GM12865 (cell line): Measurements from ENCODE around the gene ADGRL2.

Source experiments
- DNase-seq: peaks from one replicate; pipeline ENCODE4 v3.0.0; 2010; ENCODE audit warnings: low read depth
- H3K4me3 ChIP-seq: 2 replicates; pipeline ENCODE4 v1.5.1; 2011; ENCODE audit warnings: mild to moderate bottlenecking, low read depth, low read length, control low read depth
- TF ChIP-seq, protein P1 (sequence below): IDR thresholded peaks from 2 replicates; pipeline ENCODE4 v1.5.1; 2011; ENCODE audit warnings: low read length, control low read depth, low read depth, inconsistent platforms; ENCODE audit not compliant: insufficient read depth; ENCODE audit errors: missing control alignments

The ADGRL2 gene

DNA sequence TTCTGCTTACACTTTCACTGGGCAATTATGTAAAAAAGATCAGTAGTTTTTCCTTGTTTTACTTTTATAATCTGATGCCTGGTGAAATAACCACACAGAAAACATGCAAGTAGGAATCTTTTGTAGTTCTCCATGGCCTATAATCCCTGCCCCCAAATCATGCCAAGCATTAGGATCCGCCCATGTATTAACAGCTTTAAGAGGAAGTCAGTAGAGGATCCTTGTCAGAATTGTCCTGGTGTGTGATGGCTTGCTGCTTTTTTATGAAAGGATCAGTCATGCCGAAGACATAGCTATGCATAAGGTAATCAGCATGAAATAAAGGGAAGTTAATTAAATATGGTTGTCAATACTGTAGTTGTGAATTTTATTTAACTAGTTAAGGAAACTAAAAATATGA, 20.0 kb downstream of the ADGRL2 start:
- no peak for DNase-seq
- TF ChIP-seq, protein P1, sequence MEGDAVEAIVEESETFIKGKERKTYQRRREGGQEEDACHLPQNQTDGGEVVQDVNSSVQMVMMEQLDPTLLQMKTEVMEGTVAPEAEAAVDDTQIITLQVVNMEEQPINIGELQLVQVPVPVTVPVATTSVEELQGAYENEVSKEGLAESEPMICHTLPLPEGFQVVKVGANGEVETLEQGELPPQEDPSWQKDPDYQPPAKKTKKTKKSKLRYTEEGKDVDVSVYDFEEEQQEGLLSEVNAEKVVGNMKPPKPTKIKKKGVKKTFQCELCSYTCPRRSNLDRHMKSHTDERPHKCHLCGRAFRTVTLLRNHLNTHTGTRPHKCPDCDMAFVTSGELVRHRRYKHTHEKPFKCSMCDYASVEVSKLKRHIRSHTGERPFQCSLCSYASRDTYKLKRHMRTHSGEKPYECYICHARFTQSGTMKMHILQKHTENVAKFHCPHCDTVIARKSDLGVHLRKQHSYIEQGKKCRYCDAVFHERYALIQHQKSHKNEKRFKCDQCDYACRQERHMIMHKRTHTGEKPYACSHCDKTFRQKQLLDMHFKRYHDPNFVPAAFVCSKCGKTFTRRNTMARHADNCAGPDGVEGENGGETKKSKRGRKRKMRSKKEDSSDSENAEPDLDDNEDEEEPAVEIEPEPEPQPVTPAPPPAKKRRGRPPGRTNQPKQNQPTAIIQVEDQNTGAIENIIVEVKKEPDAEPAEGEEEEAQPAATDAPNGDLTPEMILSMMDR, result no peak
- no peak overlapping the region for H3K4me3 ChIP-seq

DNA sequence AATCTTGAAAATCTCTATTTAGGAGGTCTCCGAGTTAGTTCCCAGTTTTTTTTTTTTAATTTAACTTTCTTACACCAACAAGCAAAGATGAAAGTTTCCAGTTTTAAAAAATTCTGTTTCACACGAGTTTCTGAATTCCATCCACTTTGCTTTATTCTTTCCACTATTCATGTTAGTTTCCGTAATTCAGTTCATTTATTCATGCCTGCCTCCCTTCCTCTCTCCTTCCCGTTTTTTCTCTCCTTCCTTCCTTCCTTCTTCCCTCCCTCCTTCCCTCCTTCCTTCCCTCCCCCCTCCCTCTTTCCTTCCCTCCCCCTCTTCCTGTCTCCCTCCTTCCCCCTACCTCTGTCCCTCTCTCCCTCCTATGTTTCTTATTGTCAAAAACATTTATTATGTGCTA, 22.3 kb downstream of the ADGRL2 start:
- no peak overlapping the region for H3K4me3 ChIP-seq
- TF ChIP-seq, protein P1, result no peak
- DNase-seq, result no peak

DNA sequence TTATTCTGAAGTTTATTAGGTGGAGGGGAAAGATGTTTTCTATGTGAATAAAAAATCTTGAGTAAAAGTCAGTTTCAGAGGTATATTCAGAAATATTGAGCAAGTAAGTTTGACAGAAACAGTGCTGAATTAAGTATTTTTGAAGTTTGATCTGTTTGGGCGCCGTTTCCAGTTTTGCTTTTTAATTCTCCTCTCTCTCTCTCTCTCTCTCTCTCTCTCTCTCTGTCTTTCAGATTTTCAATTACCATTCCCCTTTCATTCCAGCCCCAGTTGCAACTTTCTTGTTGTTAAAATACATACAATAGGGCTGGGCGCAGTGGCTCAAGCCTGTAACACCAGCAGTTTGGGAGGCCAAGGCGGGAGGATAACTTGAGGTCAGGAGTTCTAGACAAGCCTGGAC, 24.0 kb downstream of the ADGRL2 start:
- DNase-seq, result no peak
- no peak overlapping the region for H3K4me3 ChIP-seq
- TF ChIP-seq, protein P1, result no peak

DNA sequence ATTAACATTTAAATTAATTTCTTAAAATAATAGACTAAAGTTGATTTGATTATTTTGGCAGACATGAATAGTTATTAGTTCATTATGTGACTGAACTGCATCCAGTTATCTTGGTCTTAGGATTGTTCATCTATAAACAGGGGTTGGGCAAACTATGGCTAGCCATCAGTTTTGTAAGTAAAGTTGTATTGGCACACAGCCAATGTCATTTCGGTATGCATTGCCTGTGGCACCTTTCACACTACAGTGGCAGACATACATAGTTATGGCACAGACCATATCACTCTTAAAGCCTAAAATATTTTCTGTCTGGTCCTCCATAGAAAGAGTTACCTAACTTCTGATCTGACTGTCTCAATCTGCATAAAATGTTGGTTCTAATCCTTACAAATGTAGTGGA, 27.2 kb downstream of the ADGRL2 start:
- no peak for DNase-seq
- no peak overlapping the region for H3K4me3 ChIP-seq
- TF ChIP-seq, protein P1, result no peak

DNA sequence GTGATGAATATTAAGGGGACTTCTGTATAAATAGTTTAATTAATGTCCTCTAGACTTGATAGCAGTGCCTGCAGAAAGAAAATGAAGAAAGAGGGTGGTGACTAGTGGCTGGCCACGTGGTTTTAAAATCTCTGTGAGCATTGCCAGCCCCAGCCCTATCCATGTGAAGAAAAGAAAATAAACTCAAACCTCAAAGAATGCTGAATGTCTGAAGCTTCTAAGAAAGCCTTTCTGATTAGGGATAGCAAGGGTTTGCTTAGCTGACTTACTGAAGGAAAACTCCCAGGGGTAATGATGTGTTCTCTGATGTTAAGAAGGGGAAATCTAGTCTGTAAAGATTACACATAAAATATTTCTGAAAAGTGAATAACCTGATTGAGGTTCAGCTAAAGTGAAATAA, 31.8 kb downstream of the ADGRL2 start:
- no peak for DNase-seq
- H3K4me3 ChIP-seq, result no peak overlapping the region
- TF ChIP-seq, protein P1, result no peak

DNA sequence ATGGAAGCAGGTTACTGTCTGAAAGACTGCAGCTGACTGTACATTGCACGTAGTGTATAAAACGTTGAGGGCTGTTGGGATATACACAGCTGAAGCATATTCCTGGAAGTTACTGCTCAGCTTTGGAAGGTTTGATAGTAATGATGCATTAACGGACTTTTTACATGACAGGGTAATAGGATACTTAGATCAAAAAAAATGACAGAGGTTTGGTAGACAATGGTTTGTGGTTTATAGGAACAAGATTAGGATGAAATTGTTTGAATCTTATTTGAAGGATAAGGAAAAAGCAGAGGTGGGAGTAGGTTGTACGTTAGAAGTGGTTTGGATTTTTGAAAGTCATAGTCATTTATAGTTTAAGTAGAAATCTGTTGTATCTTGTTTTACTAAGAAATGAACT, 33.0 kb downstream of the ADGRL2 start:
- TF ChIP-seq, protein P1, result no peak
- no peak overlapping the region for H3K4me3 ChIP-seq
- no peak for DNase-seq

DNA sequence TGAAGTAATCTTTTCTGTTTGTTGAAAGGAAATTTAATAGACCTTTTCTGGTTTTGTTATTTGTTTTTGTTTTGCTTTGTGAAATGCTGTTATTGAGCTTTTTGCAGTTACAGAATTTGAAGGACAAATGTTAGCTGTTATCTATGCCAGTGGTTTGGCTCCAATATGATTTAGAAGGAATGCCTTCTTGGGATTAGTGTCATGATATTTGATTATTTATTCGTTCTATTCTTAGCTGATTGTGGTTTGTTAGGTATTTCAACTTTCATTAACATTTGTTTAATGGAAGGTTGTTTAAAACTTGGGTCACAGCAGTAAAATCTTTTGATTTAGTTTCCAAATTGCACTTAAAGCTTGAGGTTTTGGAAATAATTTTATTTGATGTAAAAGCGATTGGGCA, 33.5 kb downstream of the ADGRL2 start:
- TF ChIP-seq, protein P1, result no peak
- no peak for DNase-seq
- no peak overlapping the region for H3K4me3 ChIP-seq
